ENCODE results near the gene MTM1. TPM values are rescaled to one million over a fixed set of nuclear protein-coding genes. Genes with fewer than 3 reads are reported as not detected.

The MTM1 gene
- total and polyA plus RNA-seq, 9 of the 15 experiments (the other 6 are each of a cell fraction or from before 2014, with no cell fraction given) = 5.6 to 13.3 (median 9.5) TPM

GRCh38 chrX:150548251-150548650 is 20.2 kb upstream of the MTM1 start:
- no peak for DNase-seq (ENCODE audit: extremely low read depth in 1 of 4, low spot score in 3 of 4)
- peak overlapping the region; percentile 94 for H2AFZ ChIP-seq (ENCODE audit: low read depth, low read length)
- H3K27ac ChIP-seq (ENCODE audit: extremely low read depth, low read depth, low read length) = no peak overlapping the region
- H3K4me3 ChIP-seq = no peak overlapping the region
- POLR2A ChIA-PET = no interaction called here
- in situ Hi-C loops (cut with MboI) = no loop called here
- TF ChIP-seq PRMT5 (CRISPR knock-in tag; IDR thresholded peaks at IDR 0.05) (no peak), ZNF764 (CRISPR knock-in tag; IDR thresholded peaks at IDR 0.05; ENCODE audit: low read depth) (no peak), ZNF707 (CRISPR knock-in tag; conservative IDR thresholded peaks at IDR 0.05) (no peak), SP2 (IDR thresholded peaks at IDR 0.05; ENCODE audit: extremely low read depth, low read depth, low read length, poor library complexity, severe bottlenecking) (no peak), ZNF24 (IDR thresholded peaks at IDR 0.05) (peak; percentile 73), KDM4B (IDR thresholded peaks at IDR 0.05; ENCODE audit: borderline replicate concordance in 2 of 2, low read depth in 1 of 2) (no peak)
- H3K9ac ChIP-seq (ENCODE audit: insufficient read depth in 1 of 2, low read depth in 2 of 2, low read length in 2 of 2) = peak overlapping the region in 1 of 2 experiments; percentile 82; a peak in 2 of 4 replicates
- CTCF ChIA-PET (ENCODE audit: low intra/inter-chr PET ratio) = no interaction called here
- H3K27me3 ChIP-seq (ENCODE audit: control insufficient read depth in 2 of 2, insufficient read depth in 2 of 2, low read length in 2 of 2) = peaks cover 0 to 10% of the 10 kb centered on the region in 2 experiments; a peak in 4 of 5 replicates
- no TSS peak for BruUV-seq (replicated peaks)
- peaks cover 4 to 10% of the 10 kb centered on the region in 2 experiments; a peak in 3 of 5 replicates for H3K4me1 ChIP-seq (replicated peaks in 1 of 2; ENCODE audit: control insufficient read depth in 2 of 2, insufficient read depth in 2 of 2, low read length in 2 of 2)
- WGBS (ENCODE audit: insufficient coverage, low coverage, missing lambda C conversion rate) = 71% methylated on average over 4 of the region's 4 CpGs
- no peaks in the 10 kb centered on the region for H3K9me3 ChIP-seq (replicated peaks; ENCODE audit: control insufficient read depth, insufficient read depth, low read depth, low read length)
- H4K20me1 ChIP-seq (replicated peaks; ENCODE audit: control insufficient read depth, insufficient read depth, low read length) = no peaks in the 10 kb centered on the region
- no peaks in the 10 kb centered on the region for H3K36me3 ChIP-seq (ENCODE audit: control insufficient read depth, insufficient read depth, low read length)
- intact Hi-C loops (cut with micrococcal nuclease) = no loop called here
- no peak for FAIRE-seq
- ATAC-seq = no peak
- H3K79me2 ChIP-seq (ENCODE audit: control insufficient read depth, insufficient read depth, low read length) = no peaks in the 10 kb centered on the region
- H3K4me2 ChIP-seq (ENCODE audit: insufficient read depth, low read length) = peak overlapping the region; percentile 68
- H3K9me1 ChIP-seq (ENCODE audit: control insufficient read depth, insufficient read depth, low read length) = peaks cover 3% of the 10 kb centered on the region

GRCh38 chrX:150548684-150549083 is 19.7 kb upstream of the MTM1 start:
- no peak for DNase-seq (ENCODE audit: extremely low read depth in 1 of 4, low spot score in 3 of 4)
- TF ChIP-seq ZNF507 (tag; conservative IDR thresholded peaks at IDR 0.05) = no peak
- no peak for TF ChIP-seq MAX (CRISPR knock-in tag; IDR thresholded peaks at IDR 0.05)
- H4K20me1 ChIP-seq (replicated peaks; ENCODE audit: control insufficient read depth, insufficient read depth, low read length) = no peaks in the 10 kb centered on the region
- H3K9ac ChIP-seq (ENCODE audit: insufficient read depth in 1 of 2, low read depth in 2 of 2, low read length in 2 of 2) = no peak overlapping the region
- ATAC-seq = no peak
- H3K4me3 ChIP-seq = no peak overlapping the region
- no peaks in the 10 kb centered on the region for H3K9me3 ChIP-seq (replicated peaks; ENCODE audit: control insufficient read depth, insufficient read depth, low read depth, low read length)
- H2AFZ ChIP-seq (ENCODE audit: low read depth, low read length) = no peak overlapping the region
- no peaks in the 10 kb centered on the region for H3K36me3 ChIP-seq (ENCODE audit: control insufficient read depth, insufficient read depth, low read length)
- in situ Hi-C loops (cut with MboI) = no loop called here
- peaks cover 0 to 10% of the 10 kb centered on the region in 2 experiments; a peak in 4 of 5 replicates for H3K27me3 ChIP-seq (ENCODE audit: control insufficient read depth in 2 of 2, insufficient read depth in 2 of 2, low read length in 2 of 2)
- peaks cover 4 to 10% of the 10 kb centered on the region in 2 experiments; a peak in 3 of 5 replicates for H3K4me1 ChIP-seq (replicated peaks in 1 of 2; ENCODE audit: control insufficient read depth in 2 of 2, insufficient read depth in 2 of 2, low read length in 2 of 2)
- CTCF ChIA-PET (ENCODE audit: low intra/inter-chr PET ratio) = no interaction called here
- POLR2A ChIA-PET = no interaction called here
- WGBS (ENCODE audit: insufficient coverage, low coverage, missing lambda C conversion rate) = 29% methylated on average over 2 of the region's 2 CpGs
- no TSS peak for BruUV-seq (replicated peaks)
- intact Hi-C loops (cut with micrococcal nuclease) = no loop called here
- H3K79me2 ChIP-seq (ENCODE audit: control insufficient read depth, insufficient read depth, low read length) = no peaks in the 10 kb centered on the region
- H3K27ac ChIP-seq (ENCODE audit: extremely low read depth, low read depth, low read length) = no peak overlapping the region
- no peak for FAIRE-seq
- peaks cover 3% of the 10 kb centered on the region for H3K9me1 ChIP-seq (ENCODE audit: control insufficient read depth, insufficient read depth, low read length)
- H3K4me2 ChIP-seq (ENCODE audit: insufficient read depth, low read length) = no peak overlapping the region
